Skeletal muscle tissue (tissue), 4 donors: Measurements from ENCODE around the gene LHX3. TPM values are rescaled to one million over a fixed set of nuclear protein-coding genes. Genes with fewer than 3 reads are reported as not detected.

Experiments
- H3K27ac ChIP-seq: one replicate; pipeline ENCODE4 v1.7.0; 2013; ENCODE audit warnings: mild to moderate bottlenecking, low read depth, low read length, inconsistent platforms
- H3K27me3 ChIP-seq, 3 donors: one replicate each; pipeline ENCODE4 v1.7.0; 2013; ENCODE audit warnings: low read length in 3 of 3; ENCODE audit not compliant: control insufficient read depth in 3 of 3, insufficient read depth in 3 of 3
- H3K36me3 ChIP-seq, 3 donors: one replicate each; pipeline ENCODE4 v1.7.0; 2013; ENCODE audit warnings: low read length in 3 of 3; ENCODE audit not compliant: control insufficient read depth in 3 of 3, insufficient read depth in 3 of 3
- H3K4me1 ChIP-seq, 3 donors: one replicate each; pipeline ENCODE4 v1.7.0; 2013; ENCODE audit warnings: low read length in 3 of 3, mild to moderate bottlenecking in 3 of 3; ENCODE audit not compliant: control insufficient read depth in 3 of 3, insufficient read depth in 3 of 3
- H3K4me3 ChIP-seq, 3 donors: one replicate each; pipeline ENCODE4 v1.7.0; 2013; ENCODE audit warnings: low read length in 3 of 3
- H3K9ac ChIP-seq, 3 donors: one replicate each; pipeline ENCODE4 v1.7.0; 2013; ENCODE audit warnings: low read length in 3 of 3, mild to moderate bottlenecking in 3 of 3, moderate library complexity in 2 of 3, low read depth in 1 of 3
- H3K9me3 ChIP-seq, 3 donors: one replicate each; pipeline ENCODE4 v1.7.0; 2013; ENCODE audit warnings: low read length in 3 of 3; ENCODE audit not compliant: control insufficient read depth in 3 of 3
- total RNA-seq: library from RNA; depleted of rRNA; stranded (reverse); fragments of >200 nt; gene quantifications from one replicate; pipeline ENCODE4 v1.2.3, GENCODE V29; 2014
- donor health status: Osteomylitis.

Gene LHX3
- total RNA-seq, 1 donor from 2014 or later: not detected

- Histone ChIP-seq H3K4me1 (no peaks in the 10 kb centered on the region), H3K36me3 (no peaks in the 10 kb centered on the region), H3K27ac (no peak overlapping the region), H3K9me3 (no peaks in the 10 kb centered on the region), H3K27me3 (peaks cover 30 to 58% (median 57%) of the 10 kb centered on the region in 3 donors), H3K9ac (no peak overlapping the region), H3K4me3 (no peak overlapping the region)
Observed at GRCh38 chr9:136170006-136170901, 34.7 kb downstream of the LHX3 start.

DNA sequence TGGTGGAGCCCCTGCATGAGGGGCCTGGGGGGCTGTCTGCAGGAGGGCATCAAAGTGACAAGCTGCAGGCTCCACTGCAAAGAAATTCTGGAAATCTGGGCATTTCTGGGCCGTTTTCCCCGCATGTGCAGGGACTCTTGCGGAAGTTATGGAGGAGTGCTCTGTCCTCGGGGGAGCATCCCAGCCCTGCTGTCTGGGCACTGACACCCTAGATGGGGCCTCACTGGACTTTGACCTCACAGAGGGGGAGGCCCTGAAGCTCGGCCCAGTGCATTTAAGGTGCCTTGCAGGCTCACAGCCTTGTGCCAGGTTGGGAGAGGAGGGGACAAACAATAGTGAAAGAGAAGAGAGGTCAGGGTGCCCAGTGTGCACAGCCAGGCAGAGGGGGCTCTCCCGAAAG, 35.4 kb downstream of the LHX3 start:
- Histone ChIP-seq H3K9ac (no peak overlapping the region), H3K4me3 (no peak overlapping the region), H3K4me1 (no peaks in the 10 kb centered on the region), H3K9me3 (no peaks in the 10 kb centered on the region), H3K27ac (no peak overlapping the region), H3K27me3 (peaks cover 30 to 58% (median 55%) of the 10 kb centered on the region in 3 donors), H3K36me3 (no peaks in the 10 kb centered on the region)

DNA sequence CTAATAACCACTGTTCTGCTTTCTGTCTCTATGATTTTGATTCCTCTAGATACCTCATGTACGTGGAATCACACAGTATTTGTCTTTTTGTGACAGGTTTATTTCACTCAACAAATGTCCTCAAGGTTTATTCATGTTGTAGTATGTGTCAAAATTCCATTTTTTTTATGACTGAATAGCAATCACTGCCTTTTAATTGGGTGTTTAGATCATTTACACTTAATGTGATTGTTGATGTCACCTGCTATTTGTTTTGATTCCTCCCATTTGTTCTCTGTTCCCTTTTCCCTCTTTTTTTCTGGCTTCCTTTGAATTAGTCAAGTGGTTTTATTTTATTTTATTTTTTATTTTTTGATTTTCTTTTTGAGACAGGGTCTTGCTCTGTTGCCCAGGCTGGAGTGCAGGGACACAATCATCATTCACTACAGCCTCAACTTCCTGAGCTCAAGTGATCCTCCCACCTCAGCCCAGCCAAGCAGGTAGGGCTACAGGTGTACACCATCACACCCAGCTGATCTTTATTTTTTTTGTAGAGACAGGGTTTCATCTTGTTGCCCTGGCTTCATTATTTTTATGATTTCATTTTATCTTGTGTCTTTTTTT, 41.6 kb downstream of the LHX3 start:
- Histone ChIP-seq H3K9me3 (no peaks in the 10 kb centered on the region), H3K9ac (no peak overlapping the region), H3K4me1 (no peaks in the 10 kb centered on the region), H3K36me3 (no peaks in the 10 kb centered on the region), H3K27ac (no peak overlapping the region), H3K4me3 (no peak overlapping the region), H3K27me3 (peaks cover 5 to 22% (median 7%) of the 10 kb centered on the region in 3 donors)

DNA sequence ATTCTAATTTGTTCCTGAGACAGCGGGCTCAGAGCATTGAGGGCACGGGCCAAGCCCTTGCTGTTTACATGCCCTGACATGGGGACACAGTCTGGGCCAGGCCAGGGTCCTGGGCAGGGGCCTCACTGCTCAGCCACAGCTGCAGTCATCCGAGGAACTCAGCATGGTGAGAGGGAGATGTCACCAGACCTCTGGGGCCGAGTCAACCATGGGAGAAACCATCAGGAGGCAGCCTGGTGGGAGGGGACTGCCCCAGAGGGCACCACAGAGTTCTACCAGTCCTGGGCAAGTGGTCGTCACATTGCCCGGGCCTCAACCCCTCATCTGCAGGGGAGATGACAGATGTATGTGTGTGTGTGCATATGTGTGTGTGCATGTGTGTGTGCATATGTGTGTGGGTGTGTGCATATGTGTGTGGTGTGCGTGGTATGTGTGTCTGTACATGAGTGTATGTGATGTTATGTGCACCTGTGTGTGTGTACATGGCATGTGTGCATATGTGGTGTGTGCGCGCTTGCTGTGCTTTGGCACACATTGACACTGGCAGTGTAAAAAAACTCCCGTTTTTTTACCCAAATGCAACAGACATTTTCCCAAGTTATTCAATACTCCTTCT, 43.8 kb downstream of the LHX3 start:
- H3K27ac ChIP-seq: no peak overlapping the region
- H3K4me1 ChIP-seq: no peaks in the 10 kb centered on the region
- H3K27me3 ChIP-seq: peaks cover 6 to 34% (median 19%) of the 10 kb centered on the region in 3 donors
- no peaks in the 10 kb centered on the region for H3K36me3 ChIP-seq
- H3K9me3 ChIP-seq: no peaks in the 10 kb centered on the region
- H3K9ac ChIP-seq: no peak overlapping the region
- H3K4me3 ChIP-seq: no peak overlapping the region

- Histone ChIP-seq H3K36me3 (no peaks in the 10 kb centered on the region), H3K27me3 (peaks cover 12 to 41% (median 24%) of the 10 kb centered on the region in 3 donors), H3K9me3 (no peaks in the 10 kb centered on the region), H3K4me1 (no peaks in the 10 kb centered on the region), H3K27ac (no peak overlapping the region), H3K9ac (no peak overlapping the region), H3K4me3 (no peak overlapping the region)
Observed at GRCh38 chr9:136160381-136160841, 44.5 kb downstream of the LHX3 start.

- Histone ChIP-seq H3K27ac (no peak overlapping the region), H3K27me3 (peaks cover 17 to 46% (median 29%) of the 10 kb centered on the region in 3 donors), H3K36me3 (no peaks in the 10 kb centered on the region), H3K4me3 (no peak overlapping the region), H3K4me1 (no peaks in the 10 kb centered on the region), H3K9me3 (no peaks in the 10 kb centered on the region), H3K9ac (no peak overlapping the region)
Observed at GRCh38 chr9:136159851-136160250, 45.1 kb downstream of the LHX3 start.

GRCh38 chr9:136157477-136158265, 47.3 kb downstream of the LHX3 start:
- Histone ChIP-seq H3K27me3 (peaks cover 20 to 49% (median 33%) of the 10 kb centered on the region in 3 donors), H3K36me3 (no peaks in the 10 kb centered on the region), H3K27ac (no peak overlapping the region), H3K9ac (no peak overlapping the region), H3K4me3 (no peak overlapping the region), H3K9me3 (no peaks in the 10 kb centered on the region), H3K4me1 (no peaks in the 10 kb centered on the region)

DNA sequence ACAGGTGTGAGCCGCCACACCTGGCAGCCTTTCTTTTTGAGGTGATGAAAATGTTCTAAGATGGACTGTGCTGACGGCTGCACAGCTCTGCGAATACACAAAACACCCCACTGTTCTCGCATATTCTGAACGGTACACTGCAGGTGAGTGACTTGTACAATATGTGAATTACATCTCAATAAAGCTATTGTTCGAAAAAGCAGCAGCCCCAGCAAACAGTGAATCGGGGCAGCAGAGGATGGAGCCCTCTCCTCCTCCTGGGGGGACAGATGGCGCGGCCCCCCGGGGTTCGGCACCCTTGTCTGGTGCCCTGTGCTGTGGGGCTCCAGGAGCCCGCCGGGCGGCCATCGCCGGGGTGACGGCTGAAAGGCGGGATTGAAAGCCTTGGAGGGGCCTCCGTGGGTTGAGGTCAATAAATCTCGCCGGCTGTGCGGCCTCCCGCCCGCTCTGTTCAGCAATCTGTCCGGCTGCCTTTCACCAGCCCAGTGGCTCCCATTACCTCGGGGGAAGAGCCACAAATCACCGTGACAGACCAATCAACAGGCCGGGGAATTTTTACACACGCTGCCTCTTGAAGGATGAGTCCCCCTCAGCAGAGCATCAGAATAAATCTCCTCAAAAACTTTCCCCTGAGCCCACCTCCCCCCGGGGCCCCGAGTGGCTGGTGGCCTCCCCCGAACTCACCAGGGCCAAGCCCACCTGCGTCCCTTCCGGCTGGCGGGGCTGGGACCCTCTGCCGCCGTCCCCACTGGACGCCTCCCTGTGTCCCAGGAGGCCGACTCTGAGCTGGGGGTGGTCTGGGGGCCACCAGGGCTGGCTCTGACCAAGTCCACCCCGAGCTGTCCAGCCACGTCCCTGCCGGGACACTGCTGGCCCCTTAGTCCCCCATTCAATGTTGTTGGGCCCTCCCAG, 48.5 kb downstream of the LHX3 start:
- H3K27me3 ChIP-seq: peaks cover 20 to 49% (median 33%) of the 10 kb centered on the region in 3 donors

DNA sequence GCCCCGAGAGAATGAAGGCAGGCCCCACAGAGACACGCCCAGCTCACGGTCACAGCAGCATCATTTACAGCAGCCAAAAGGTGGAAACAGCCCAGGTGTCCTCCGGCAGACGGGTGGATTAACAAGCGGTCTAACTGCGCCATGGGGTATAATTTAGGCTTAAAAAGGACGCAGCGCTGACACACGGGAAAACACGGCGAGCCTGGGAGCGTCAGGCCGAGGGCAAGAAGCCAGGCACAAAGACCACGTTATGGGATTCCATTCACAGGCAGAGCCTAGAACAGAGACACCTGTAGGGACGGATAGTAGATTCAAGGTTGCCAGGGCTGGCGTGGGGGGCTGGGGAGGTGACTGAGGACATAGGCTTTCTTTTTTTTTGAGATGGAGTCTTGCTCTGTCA, 49.4 kb downstream of the LHX3 start:
- no peaks in the 10 kb centered on the region for H3K4me1 ChIP-seq
- no peak overlapping the region for H3K4me3 ChIP-seq
- H3K9ac ChIP-seq: no peak overlapping the region
- H3K27ac ChIP-seq: no peak overlapping the region
- H3K27me3 ChIP-seq: peaks cover 20 to 45% (median 33%) of the 10 kb centered on the region in 3 donors
- H3K36me3 ChIP-seq: no peaks in the 10 kb centered on the region
- H3K9me3 ChIP-seq: no peaks in the 10 kb centered on the region

More for the DNA sequence above, 48.5 kb downstream of the LHX3 start:
- no peak overlapping the region for H3K27ac ChIP-seq
- no peaks in the 10 kb centered on the region for H3K9me3 ChIP-seq
- H3K4me1 ChIP-seq: no peaks in the 10 kb centered on the region
- H3K9ac ChIP-seq: no peak overlapping the region
- H3K4me3 ChIP-seq: no peak overlapping the region
- no peaks in the 10 kb centered on the region for H3K36me3 ChIP-seq
